HEK293 (cell line): Measurements from ENCODE around the gene RAP1GAP.

ENCODE experiments used
- CTCF ChIA-PET: fragments of 350-600 bp; formaldehyde crosslinking; extraction: SDS; loops from one replicate; lab custom pipeline; 2021; ENCODE audit warnings: antibody characterized with exemption; lab: Yijun Ruan, JAX
- POLR2A ChIA-PET: fragments of 300-600 bp; formaldehyde crosslinking; extraction: SDS; loops from one replicate; lab custom pipeline; 2020; ENCODE audit warnings: antibody characterized with exemption, inconsistent platforms; lab: Yijun Ruan, JAX
- H3K27ac ChIP-seq: fragments of 200-500 bp; sonication (Bioruptor generic); 2 replicates; pipeline ENCODE4 v1.5.1; 2014; ENCODE audit warnings: low read depth, low read length, control low read depth, inconsistent platforms; ENCODE audit errors: extremely low read depth
- H3K36me3 ChIP-seq, 2 experiments: fragments of 200-500 bp in 1 of 2; sonication (Bioruptor generic) in 1 of 2; 1 replicate in 1 of 2; 2 replicates in 1 of 2; pipeline ENCODE4 v1.5.1; 2014 to 2017; ENCODE audit warnings: inconsistent platforms in 2 of 2, low read length in 2 of 2; ENCODE audit not compliant: control insufficient read depth in 2 of 2, insufficient read depth in 1 of 2
- H3K4me1 ChIP-seq: fragments of 200-500 bp; sonication (Bioruptor generic); 2 replicates; pipeline ENCODE4 v1.5.1; 2014; ENCODE audit warnings: mild to moderate bottlenecking, low read length, inconsistent platforms; ENCODE audit not compliant: control insufficient read depth, insufficient read depth
- H3K4me3 ChIP-seq: 2 replicates; pipeline ENCODE4 v1.5.1; 2011; ENCODE audit warnings: low read depth, mild to moderate bottlenecking, control low read depth, low read length, moderate library complexity
- H3K9me3 ChIP-seq: fragments of 200-500 bp; sonication (Bioruptor generic); 2 replicates; pipeline ENCODE4 v1.5.1; 2014; ENCODE audit warnings: low read depth, low read length, inconsistent platforms; ENCODE audit not compliant: control insufficient read depth, insufficient read depth
- HOXC10 ChIP-seq: sonication (generic); formaldehyde crosslinking; IDR thresholded peaks from 2 replicates; pipeline ENCODE4 v1.8.1; 2023; ENCODE audit warnings: mild to moderate bottlenecking, missing genetic modification reagents
- KLF16 ChIP-seq: fragments of 450-650 bp; formaldehyde crosslinking; IDR thresholded peaks from 2 replicates; pipeline ENCODE4 v1.5.1; 2017; ENCODE audit warnings: missing biosample characterization, missing genetic modification characterization
- MEIS1 ChIP-seq: sonication (generic); formaldehyde crosslinking; IDR thresholded peaks from 2 replicates; pipeline ENCODE4 v1.8.1; 2022; ENCODE audit warnings: missing genetic modification reagents, mild to moderate bottlenecking, borderline replicate concordance
- RBAK ChIP-seq: fragments of 450-650 bp; formaldehyde crosslinking; IDR thresholded peaks from 2 replicates; pipeline ENCODE4 v1.5.1; 2016; ENCODE audit warnings: missing biosample characterization, missing genetic modification characterization
- ZFP41 ChIP-seq: fragments of 450-650 bp; formaldehyde crosslinking; IDR thresholded peaks from 2 replicates; pipeline ENCODE4 v1.5.1; 2016; ENCODE audit warnings: missing biosample characterization, missing genetic modification characterization, borderline replicate concordance
- ZNF19 ChIP-seq: fragments of 450-650 bp; formaldehyde crosslinking; IDR thresholded peaks from 2 replicates; pipeline ENCODE4; 2016; ENCODE audit warnings: missing biosample characterization, missing genetic modification characterization, low read depth
- ZNF391 ChIP-seq: fragments of 450-650 bp; formaldehyde crosslinking; IDR thresholded peaks from 2 replicates; pipeline ENCODE4 v1.5.1; 2016; ENCODE audit warnings: low read depth, missing biosample characterization, missing genetic modification characterization, borderline replicate concordance
- ZNF404 ChIP-seq: fragments of 450-650 bp; formaldehyde crosslinking; IDR thresholded peaks from 2 replicates; pipeline ENCODE4 v1.5.1; 2017; ENCODE audit warnings: missing biosample characterization, missing genetic modification characterization
- ZNF48 ChIP-seq: fragments of 450-650 bp; formaldehyde crosslinking; IDR thresholded peaks from 2 replicates; pipeline ENCODE4 v1.5.1; 2016; ENCODE audit warnings: missing biosample characterization, missing genetic modification characterization
- ZNF529 ChIP-seq: fragments of 450-650 bp; formaldehyde crosslinking; IDR thresholded peaks from 2 replicates; pipeline ENCODE4 v1.5.1; 2017; ENCODE audit warnings: missing genetic modification characterization, missing biosample characterization; ENCODE audit not compliant: insufficient replicate concordance
- ZNF549 ChIP-seq: fragments of 450-650 bp; IDR thresholded peaks from 2 replicates; pipeline ENCODE4 v1.5.1; 2018; ENCODE audit warnings: missing biosample characterization, missing genetic modification characterization, mild to moderate bottlenecking, inconsistent platforms, moderate library complexity
- ZNF596 ChIP-seq: fragments of 450-650 bp; IDR thresholded peaks from 2 replicates; pipeline ENCODE4 v1.5.0; 2018; ENCODE audit warnings: missing biosample characterization, mild to moderate bottlenecking, missing genetic modification characterization, moderate library complexity
- ZNF658 ChIP-seq: fragments of 450-650 bp; formaldehyde crosslinking; IDR thresholded peaks from 2 replicates; pipeline ENCODE4; 2016; ENCODE audit warnings: missing biosample characterization, missing genetic modification characterization
- TF ChIP-seq, protein P1 (sequence below): fragments of 450-650 bp; IDR thresholded peaks from 2 replicates; pipeline ENCODE4 v1.5.1; 2018; ENCODE audit warnings: missing biosample characterization, missing genetic modification characterization
- TF ChIP-seq, protein P2 (sequence below): fragments of 450-650 bp; formaldehyde crosslinking; IDR thresholded peaks from 2 replicates; pipeline ENCODE4 v1.5.1; 2016; ENCODE audit warnings: missing biosample characterization, missing genetic modification characterization, borderline replicate concordance
- TF ChIP-seq, protein P3 (sequence below): fragments of 450-650 bp; formaldehyde crosslinking; IDR thresholded peaks from 2 replicates; pipeline ENCODE4 v1.5.1; 2017; ENCODE audit warnings: missing biosample characterization, missing genetic modification characterization
- TF ChIP-seq, protein P4 (sequence below): fragments of 450-650 bp; formaldehyde crosslinking; IDR thresholded peaks from 2 replicates; pipeline ENCODE4 v1.5.1; 2016; ENCODE audit warnings: missing biosample characterization, missing genetic modification characterization
- TF ChIP-seq, protein P5 (sequence below): fragments of 450-650 bp; formaldehyde crosslinking; IDR thresholded peaks from 2 replicates; pipeline ENCODE4 v1.5.1; 2016; ENCODE audit warnings: missing biosample characterization, missing genetic modification characterization

RAP1GAP gene

DNA sequence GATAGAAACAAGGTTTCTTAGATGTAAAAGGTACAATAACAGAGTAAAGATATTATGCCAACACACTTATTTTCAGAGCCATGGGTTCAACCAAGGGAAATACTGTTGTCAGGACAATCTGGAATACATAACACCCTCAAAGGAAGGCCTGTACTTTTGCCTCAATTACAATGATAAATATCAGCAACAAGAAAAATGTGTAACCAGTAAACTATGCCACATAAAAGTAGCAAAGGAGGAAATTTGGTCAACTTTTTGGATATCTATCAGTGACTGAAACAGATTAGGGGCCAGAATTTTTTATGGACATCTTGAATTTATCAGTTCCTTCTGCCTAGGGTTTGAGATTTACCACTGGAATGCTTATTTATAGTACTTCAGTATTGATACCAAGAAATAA lies 24.6 kb upstream of the RAP1GAP start (continued):
- TF ChIP-seq, protein P1, sequence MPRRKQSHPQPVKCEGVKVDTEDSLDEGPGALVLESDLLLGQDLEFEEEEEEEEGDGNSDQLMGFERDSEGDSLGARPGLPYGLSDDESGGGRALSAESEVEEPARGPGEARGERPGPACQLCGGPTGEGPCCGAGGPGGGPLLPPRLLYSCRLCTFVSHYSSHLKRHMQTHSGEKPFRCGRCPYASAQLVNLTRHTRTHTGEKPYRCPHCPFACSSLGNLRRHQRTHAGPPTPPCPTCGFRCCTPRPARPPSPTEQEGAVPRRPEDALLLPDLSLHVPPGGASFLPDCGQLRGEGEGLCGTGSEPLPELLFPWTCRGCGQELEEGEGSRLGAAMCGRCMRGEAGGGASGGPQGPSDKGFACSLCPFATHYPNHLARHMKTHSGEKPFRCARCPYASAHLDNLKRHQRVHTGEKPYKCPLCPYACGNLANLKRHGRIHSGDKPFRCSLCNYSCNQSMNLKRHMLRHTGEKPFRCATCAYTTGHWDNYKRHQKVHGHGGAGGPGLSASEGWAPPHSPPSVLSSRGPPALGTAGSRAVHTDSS (tag by site-specific recombination), result no peak

DNA sequence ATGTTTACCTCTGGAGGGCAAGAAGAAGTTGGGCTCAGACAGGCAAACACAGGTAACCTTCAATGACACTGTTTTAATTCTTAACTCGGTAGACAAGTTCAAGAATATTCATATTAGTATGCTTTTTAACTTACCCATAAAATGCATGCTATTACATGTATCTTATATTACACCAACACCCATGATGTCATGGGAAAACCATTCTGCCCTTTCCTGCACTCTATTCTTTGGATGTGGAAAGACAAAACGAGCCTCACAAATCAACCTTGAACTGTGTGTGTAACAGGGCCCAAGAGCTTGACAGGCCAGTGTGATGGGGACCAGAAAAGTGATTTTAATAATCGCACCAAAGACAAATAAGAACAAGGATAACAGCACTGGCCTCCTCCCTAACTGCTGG lies 22.6 kb upstream of the RAP1GAP start:
- ChIA-PET POLR2A (no interaction called here), CTCF (interaction anchor here (0.6 to 1.0 kb wide), 2 partner anchors 15 to 475 kb away, joined by 3 to 4 read pairs; no protein-coding TSS in a partner anchor)
- peaks cover 23 to 88% of the 10 kb centered on the region in 2 experiments for H3K36me3 ChIP-seq
- TF ChIP-seq ZFP41, result no peak
- no peak for TF ChIP-seq ZNF48
- no peak for TF ChIP-seq ZNF529 (tag by site-specific recombination)
- TF ChIP-seq, protein P2, sequence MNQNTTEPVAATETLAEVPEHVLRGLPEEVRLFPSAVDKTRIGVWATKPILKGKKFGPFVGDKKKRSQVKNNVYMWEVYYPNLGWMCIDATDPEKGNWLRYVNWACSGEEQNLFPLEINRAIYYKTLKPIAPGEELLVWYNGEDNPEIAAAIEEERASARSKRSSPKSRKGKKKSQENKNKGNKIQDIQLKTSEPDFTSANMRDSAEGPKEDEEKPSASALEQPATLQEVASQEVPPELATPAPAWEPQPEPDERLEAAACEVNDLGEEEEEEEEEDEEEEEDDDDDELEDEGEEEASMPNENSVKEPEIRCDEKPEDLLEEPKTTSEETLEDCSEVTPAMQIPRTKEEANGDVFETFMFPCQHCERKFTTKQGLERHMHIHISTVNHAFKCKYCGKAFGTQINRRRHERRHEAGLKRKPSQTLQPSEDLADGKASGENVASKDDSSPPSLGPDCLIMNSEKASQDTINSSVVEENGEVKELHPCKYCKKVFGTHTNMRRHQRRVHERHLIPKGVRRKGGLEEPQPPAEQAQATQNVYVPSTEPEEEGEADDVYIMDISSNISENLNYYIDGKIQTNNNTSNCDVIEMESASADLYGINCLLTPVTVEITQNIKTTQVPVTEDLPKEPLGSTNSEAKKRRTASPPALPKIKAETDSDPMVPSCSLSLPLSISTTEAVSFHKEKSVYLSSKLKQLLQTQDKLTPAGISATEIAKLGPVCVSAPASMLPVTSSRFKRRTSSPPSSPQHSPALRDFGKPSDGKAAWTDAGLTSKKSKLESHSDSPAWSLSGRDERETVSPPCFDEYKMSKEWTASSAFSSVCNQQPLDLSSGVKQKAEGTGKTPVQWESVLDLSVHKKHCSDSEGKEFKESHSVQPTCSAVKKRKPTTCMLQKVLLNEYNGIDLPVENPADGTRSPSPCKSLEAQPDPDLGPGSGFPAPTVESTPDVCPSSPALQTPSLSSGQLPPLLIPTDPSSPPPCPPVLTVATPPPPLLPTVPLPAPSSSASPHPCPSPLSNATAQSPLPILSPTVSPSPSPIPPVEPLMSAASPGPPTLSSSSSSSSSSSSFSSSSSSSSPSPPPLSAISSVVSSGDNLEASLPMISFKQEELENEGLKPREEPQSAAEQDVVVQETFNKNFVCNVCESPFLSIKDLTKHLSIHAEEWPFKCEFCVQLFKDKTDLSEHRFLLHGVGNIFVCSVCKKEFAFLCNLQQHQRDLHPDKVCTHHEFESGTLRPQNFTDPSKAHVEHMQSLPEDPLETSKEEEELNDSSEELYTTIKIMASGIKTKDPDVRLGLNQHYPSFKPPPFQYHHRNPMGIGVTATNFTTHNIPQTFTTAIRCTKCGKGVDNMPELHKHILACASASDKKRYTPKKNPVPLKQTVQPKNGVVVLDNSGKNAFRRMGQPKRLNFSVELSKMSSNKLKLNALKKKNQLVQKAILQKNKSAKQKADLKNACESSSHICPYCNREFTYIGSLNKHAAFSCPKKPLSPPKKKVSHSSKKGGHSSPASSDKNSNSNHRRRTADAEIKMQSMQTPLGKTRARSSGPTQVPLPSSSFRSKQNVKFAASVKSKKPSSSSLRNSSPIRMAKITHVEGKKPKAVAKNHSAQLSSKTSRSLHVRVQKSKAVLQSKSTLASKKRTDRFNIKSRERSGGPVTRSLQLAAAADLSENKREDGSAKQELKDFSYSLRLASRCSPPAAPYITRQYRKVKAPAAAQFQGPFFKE, result no peak
- TF ChIP-seq, protein P1 (tag by site-specific recombination), result no peak
- TF ChIP-seq KLF16 (tag by site-specific recombination), result no peak
- TF ChIP-seq ZNF596, result no peak
- TF ChIP-seq, protein P3, sequence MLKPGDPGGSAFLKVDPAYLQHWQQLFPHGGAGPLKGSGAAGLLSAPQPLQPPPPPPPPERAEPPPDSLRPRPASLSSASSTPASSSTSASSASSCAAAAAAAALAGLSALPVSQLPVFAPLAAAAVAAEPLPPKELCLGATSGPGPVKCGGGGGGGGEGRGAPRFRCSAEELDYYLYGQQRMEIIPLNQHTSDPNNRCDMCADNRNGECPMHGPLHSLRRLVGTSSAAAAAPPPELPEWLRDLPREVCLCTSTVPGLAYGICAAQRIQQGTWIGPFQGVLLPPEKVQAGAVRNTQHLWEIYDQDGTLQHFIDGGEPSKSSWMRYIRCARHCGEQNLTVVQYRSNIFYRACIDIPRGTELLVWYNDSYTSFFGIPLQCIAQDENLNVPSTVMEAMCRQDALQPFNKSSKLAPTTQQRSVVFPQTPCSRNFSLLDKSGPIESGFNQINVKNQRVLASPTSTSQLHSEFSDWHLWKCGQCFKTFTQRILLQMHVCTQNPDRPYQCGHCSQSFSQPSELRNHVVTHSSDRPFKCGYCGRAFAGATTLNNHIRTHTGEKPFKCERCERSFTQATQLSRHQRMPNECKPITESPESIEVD (tag by site-specific recombination), result no peak
- no peak for TF ChIP-seq ZNF549 (tag by site-specific recombination)
- TF ChIP-seq ZNF19, result no peak
- no peaks in the 10 kb centered on the region for H3K4me1 ChIP-seq
- H3K4me3 ChIP-seq, result no peak overlapping the region
- no peaks in the 10 kb centered on the region for H3K9me3 ChIP-seq
- no peak overlapping the region for H3K27ac ChIP-seq

DNA sequence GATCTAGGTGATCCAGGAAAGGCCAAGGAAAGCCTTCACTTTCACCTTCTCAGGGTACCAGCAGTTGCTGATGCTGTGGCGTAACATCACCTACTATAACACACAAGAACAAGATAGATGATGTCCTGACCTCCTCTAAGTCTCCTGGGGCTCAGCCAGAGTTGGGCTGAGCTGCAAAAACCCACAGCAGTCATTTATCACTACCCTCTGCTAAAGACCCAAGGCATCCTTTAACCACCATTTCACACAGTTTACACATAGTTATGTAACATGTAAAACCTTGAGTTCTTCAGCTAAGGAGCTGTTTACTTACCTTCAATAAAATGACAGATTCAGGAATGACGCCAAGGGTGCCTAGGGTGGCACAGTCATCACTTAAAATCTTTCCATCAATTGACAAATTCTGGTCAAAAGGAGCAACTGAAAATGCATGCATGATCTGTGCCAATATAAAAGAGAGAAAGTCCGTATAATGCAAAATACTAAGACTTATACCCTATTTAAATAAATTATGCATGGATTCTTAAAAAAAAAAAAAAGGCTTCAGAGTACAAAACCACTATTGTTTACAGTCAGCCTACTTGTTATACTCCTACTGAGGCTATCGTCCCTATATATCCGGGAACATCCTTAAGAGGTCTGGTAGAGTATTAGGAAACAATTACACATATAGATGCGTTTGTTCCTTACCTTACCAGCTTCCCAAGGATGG lies 20.7 kb upstream of the RAP1GAP start:
- Histone ChIP-seq H3K36me3 (peaks cover 30 to 92% of the 10 kb centered on the region in 2 experiments), H3K4me1 (no peaks in the 10 kb centered on the region), H3K9me3 (no peaks in the 10 kb centered on the region), H3K4me3 (no peak overlapping the region), H3K27ac (no peak overlapping the region)
- POLR2A ChIA-PET, result no interaction called here
- CTCF ChIA-PET, result no interaction called here
- no peak for TF ChIP-seq RBAK (tag by site-specific recombination)
- TF ChIP-seq MEIS1 (CRISPR knock-in tag), result no peak
- TF ChIP-seq, protein P4, sequence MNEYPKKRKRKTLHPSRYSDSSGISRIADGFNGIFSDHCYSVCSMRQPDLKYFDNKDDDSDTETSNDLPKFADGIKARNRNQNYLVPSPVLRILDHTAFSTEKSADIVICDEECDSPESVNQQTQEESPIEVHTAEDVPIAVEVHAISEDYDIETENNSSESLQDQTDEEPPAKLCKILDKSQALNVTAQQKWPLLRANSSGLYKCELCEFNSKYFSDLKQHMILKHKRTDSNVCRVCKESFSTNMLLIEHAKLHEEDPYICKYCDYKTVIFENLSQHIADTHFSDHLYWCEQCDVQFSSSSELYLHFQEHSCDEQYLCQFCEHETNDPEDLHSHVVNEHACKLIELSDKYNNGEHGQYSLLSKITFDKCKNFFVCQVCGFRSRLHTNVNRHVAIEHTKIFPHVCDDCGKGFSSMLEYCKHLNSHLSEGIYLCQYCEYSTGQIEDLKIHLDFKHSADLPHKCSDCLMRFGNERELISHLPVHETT (tag by site-specific recombination), result no peak
- TF ChIP-seq HOXC10, result no peak
- TF ChIP-seq ZNF404 (tag by site-specific recombination), result no peak
- no peak for TF ChIP-seq ZNF658
- no peak for TF ChIP-seq ZNF391 (tag by site-specific recombination)
- TF ChIP-seq, protein P5, sequence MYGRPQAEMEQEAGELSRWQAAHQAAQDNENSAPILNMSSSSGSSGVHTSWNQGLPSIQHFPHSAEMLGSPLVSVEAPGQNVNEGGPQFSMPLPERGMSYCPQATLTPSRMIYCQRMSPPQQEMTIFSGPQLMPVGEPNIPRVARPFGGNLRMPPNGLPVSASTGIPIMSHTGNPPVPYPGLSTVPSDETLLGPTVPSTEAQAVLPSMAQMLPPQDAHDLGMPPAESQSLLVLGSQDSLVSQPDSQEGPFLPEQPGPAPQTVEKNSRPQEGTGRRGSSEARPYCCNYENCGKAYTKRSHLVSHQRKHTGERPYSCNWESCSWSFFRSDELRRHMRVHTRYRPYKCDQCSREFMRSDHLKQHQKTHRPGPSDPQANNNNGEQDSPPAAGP (tag by site-specific recombination), result no peak
